Heart left ventricle (tissue), 13 donors: ENCODE data around the gene ZBTB47.

Experiments used
- CTCF ChIP-seq, 12 donors: fragments of 200-600 bp; sonication (generic) in 4 of 12; IDR thresholded peaks; one replicate each; pipeline versions ENCODE4 v1.5.0 to v1.8.0; 2018 to 2022; ENCODE audit warnings: antibody characterized with exemption in 12 of 12, mild to moderate bottlenecking in 5 of 12
- POLR2A ChIP-seq, 2 donors: fragments of 450-650 bp; IDR thresholded peaks; one replicate each; pipeline ENCODE4 v1.6.1; 2017; ENCODE audit warnings: antibody characterized with exemption in 2 of 2, mild to moderate bottlenecking in 2 of 2, moderate library complexity in 2 of 2
- donor health status: ischemic (EF 13 %, LVEDD 7.1; RV severe dilation, severe dysfunction).
- donor health status: DM: no; HTN: yes; CAD: no.
- donor health status: DM: no; HTN: no; CAD: no.
- donor health status: ischemic (EF 25% LVEDD 6.9; RV normal size, moderate dysfunction).
- donor health status: ischemic (EF 25% LVEDD 5.7; RV mildly dilated, moderate dysfunction).
- donor health status: ischemic (EF 35%, LVEDD 5.7; RV mildly dilated, moderate dysfunction).
- donor health status: nonischemic (EF 11% LVEDD 7.7; RV severe dilation, severe dysfunction).
- donor health status: DM: yes; HTN: yes; CAD: no.
- donor health status: PGD.
- donor health status: ischemic (EF 29% LVEDD 5.4; RV normal size, mild dysfunction).
- donor health status: nonischemic (EF 23%, LVEDD 6.1; RV moderate dilation, normal function).

- TF ChIP-seq CTCF (IDR thresholded peaks at IDR 0.05) (no peak), POLR2A (IDR thresholded peaks at IDR 0.05) (no peak)
Observed at GRCh38 chr3:42649783-42650182, 3.7 kb upstream of the ZBTB47 start.
